ENCODE results near the gene OR4D2. TPM values are rescaled to one million over a fixed set of nuclear protein-coding genes. Genes with fewer than 3 reads are reported as not detected.
"Not testable (repeated sequence)": the region's sequence is repeated elsewhere in the genome, so short reads cannot be mapped to it uniquely, and the experiment has no call there.

The OR4D2 gene
- polyA plus RNA-seq, 1 donor from 2014 or later = not detected

GRCh38 chr17:58127846-58128245 is 38.9 kb upstream of the OR4D2 start:
- H3K9ac ChIP-seq (ENCODE audit: low read length) = no peak overlapping the region
- no peak overlapping the region for H3K27ac ChIP-seq (ENCODE audit: low read length)
- TF ChIP-seq CTCF (IDR thresholded peaks at IDR 0.05; ENCODE audit: poor library complexity, severe bottlenecking) = no peak
- no peak for TF ChIP-seq SMC3 (conservative IDR thresholded peaks at IDR 0.05; ENCODE audit: poor library complexity)
- TF ChIP-seq EP300 (conservative IDR thresholded peaks at IDR 0.05; ENCODE audit: poor library complexity, severe bottlenecking) = no peak
- no peak for TF ChIP-seq EZH2 (IDR thresholded peaks at IDR 0.05; ENCODE audit: borderline replicate concordance, insufficient read depth, low read length, poor library complexity, severe bottlenecking)
- H3K36me3 ChIP-seq (ENCODE audit: insufficient read depth, low read length) = no peaks in the 10 kb centered on the region
- H3K4me3 ChIP-seq (ENCODE audit: low read length) = no peak overlapping the region
- no peaks in the 10 kb centered on the region for H3F3A ChIP-seq (ENCODE audit: insufficient read depth, low read length, poor library complexity, severe bottlenecking)
- H3K9me2 ChIP-seq (ENCODE audit: insufficient read depth, low read length) = no peaks in the 10 kb centered on the region
- H3K4me2 ChIP-seq (ENCODE audit: low read length) = no peak overlapping the region
- H3K9me3 ChIP-seq (ENCODE audit: low read length) = no peaks in the 10 kb centered on the region
- H4K20me1 ChIP-seq (ENCODE audit: insufficient read depth) = no peaks in the 10 kb centered on the region
- peaks cover 15% of the 10 kb centered on the region for H3K27me3 ChIP-seq (ENCODE audit: insufficient read depth, low read depth, low read length)
- no peak overlapping the region for H2AFZ ChIP-seq (ENCODE audit: low read depth, low read length)
- no peaks in the 10 kb centered on the region for H3K79me2 ChIP-seq (replicated peaks; ENCODE audit: insufficient read depth, low read length)

- not testable (repeated sequence) for H3F3A ChIP-seq (ENCODE audit: insufficient read depth, low read length, poor library complexity, severe bottlenecking); H3K79me2 ChIP-seq (replicated peaks; ENCODE audit: insufficient read depth, low read length); H3K9ac ChIP-seq (ENCODE audit: low read length); H3K4me2 ChIP-seq (ENCODE audit: low read length); H4K20me1 ChIP-seq (ENCODE audit: insufficient read depth); H2AFZ ChIP-seq (ENCODE audit: low read depth, low read length); H3K4me3 ChIP-seq (ENCODE audit: low read length); H3K9me2 ChIP-seq (ENCODE audit: insufficient read depth, low read length); H3K36me3 ChIP-seq (ENCODE audit: insufficient read depth, low read length); H3K27ac ChIP-seq (ENCODE audit: low read length); H3K9me3 ChIP-seq (ENCODE audit: low read length)
- peaks cover 12% of the 10 kb centered on the region for H3K27me3 ChIP-seq (ENCODE audit: insufficient read depth, low read depth, low read length)
Measured at GRCh38 chr17:58132697-58133096, 34.1 kb upstream of the OR4D2 start.

- Histone ChIP-seq H3K27me3 (ENCODE audit: insufficient read depth, low read depth, low read length) (no peaks in the 10 kb centered on the region), H3K36me3 (ENCODE audit: insufficient read depth, low read length) (no peaks in the 10 kb centered on the region), H3F3A (ENCODE audit: insufficient read depth, low read length, poor library complexity, severe bottlenecking) (no peaks in the 10 kb centered on the region), H3K79me2 (replicated peaks; ENCODE audit: insufficient read depth, low read length) (no peaks in the 10 kb centered on the region), H3K4me2 (ENCODE audit: low read length) (no peak overlapping the region), H3K9me3 (ENCODE audit: low read length) (no peaks in the 10 kb centered on the region), H2AFZ (ENCODE audit: low read depth, low read length) (no peak overlapping the region), H3K9me2 (ENCODE audit: insufficient read depth, low read length) (no peaks in the 10 kb centered on the region), H3K27ac (ENCODE audit: low read length) (no peak overlapping the region), H4K20me1 (ENCODE audit: insufficient read depth) (no peaks in the 10 kb centered on the region), H3K9ac (ENCODE audit: low read length) (no peak overlapping the region), H3K4me3 (ENCODE audit: low read length) (no peak overlapping the region)
- no peak for TF ChIP-seq SMC3 (conservative IDR thresholded peaks at IDR 0.05; ENCODE audit: poor library complexity)
- TF ChIP-seq EP300 (conservative IDR thresholded peaks at IDR 0.05; ENCODE audit: poor library complexity, severe bottlenecking) = no peak
- no peak for TF ChIP-seq RAD21 (conservative IDR thresholded peaks at IDR 0.05)
- TF ChIP-seq MXI1 (conservative IDR thresholded peaks at IDR 0.05; ENCODE audit: poor library complexity, severe bottlenecking) = no peak
- no peak for TF ChIP-seq TAF1 (IDR thresholded peaks at IDR 0.05; ENCODE audit: low read depth)
- TF ChIP-seq CTCF (IDR thresholded peaks at IDR 0.05; ENCODE audit: poor library complexity, severe bottlenecking) = no peak
- no peak for TF ChIP-seq REST (IDR thresholded peaks at IDR 0.05; ENCODE audit: borderline replicate concordance)
- no peak for TF ChIP-seq POLR2AphosphoS5 (IDR thresholded peaks at IDR 0.05)
- TF ChIP-seq EZH2 (IDR thresholded peaks at IDR 0.05; ENCODE audit: borderline replicate concordance, insufficient read depth, low read length, poor library complexity, severe bottlenecking) = no peak
Measured at GRCh38 chr17:58136669-58137279, 30.0 kb upstream of the OR4D2 start.

Measured in neural cell (in vitro differentiated cells).